GM12873 (cell line): ENCODE results near the gene THG1L.

Source experiments
- CTCF ChIP-seq: IDR thresholded peaks from 2 replicates; pipeline ENCODE4 v1.5.1; 2012; ENCODE audit warnings: low read depth, mild to moderate bottlenecking, moderate library complexity, low read length, control low read depth; ENCODE audit not compliant: insufficient read depth; ENCODE audit errors: missing control alignments

The THG1L gene

GRCh38 chr5:157731272-157732129 lies at the start of gene THG1L:
Gene THG1L (plus strand): TSS chr5:157731420. CDS start chr5:157731441, 21 bp downstream.
- no peak for TF ChIP-seq CTCF

- no peak for TF ChIP-seq CTCF
These were observed 49.0 kb upstream of the THG1L start for GRCh38 chr5:157682257-157682656.

- no peak for TF ChIP-seq CTCF
These were observed 44.0 kb upstream of the THG1L start for GRCh38 chr5:157687198-157687554.

- TF ChIP-seq CTCF: no peak
These were observed 41.1 kb upstream of the THG1L start for GRCh38 chr5:157689942-157690689.

- TF ChIP-seq CTCF: no peak
These were observed 40.4 kb upstream of the THG1L start for GRCh38 chr5:157690690-157691433.

GRCh38 chr5:157703736-157704135 lies 27.5 kb upstream of the THG1L start:
- no peak for TF ChIP-seq CTCF

- TF ChIP-seq CTCF: no peak
These were observed 22.4 kb upstream of the THG1L start for GRCh38 chr5:157708866-157709265.
